GM12865 (cell line): ENCODE data around the gene GRSF1.

ENCODE experiments used
- DNase-seq: peaks from one replicate; pipeline ENCODE4 v3.0.0; 2010; ENCODE audit warnings: low read depth
- H3K4me3 ChIP-seq: 2 replicates; pipeline ENCODE4 v1.5.1; 2011; ENCODE audit warnings: mild to moderate bottlenecking, low read depth, low read length, control low read depth
- TF ChIP-seq, protein P1 (sequence below): IDR thresholded peaks from 2 replicates; pipeline ENCODE4 v1.5.1; 2011; ENCODE audit warnings: low read length, control low read depth, low read depth, inconsistent platforms; ENCODE audit not compliant: insufficient read depth; ENCODE audit errors: missing control alignments

GRSF1 gene

DNA sequence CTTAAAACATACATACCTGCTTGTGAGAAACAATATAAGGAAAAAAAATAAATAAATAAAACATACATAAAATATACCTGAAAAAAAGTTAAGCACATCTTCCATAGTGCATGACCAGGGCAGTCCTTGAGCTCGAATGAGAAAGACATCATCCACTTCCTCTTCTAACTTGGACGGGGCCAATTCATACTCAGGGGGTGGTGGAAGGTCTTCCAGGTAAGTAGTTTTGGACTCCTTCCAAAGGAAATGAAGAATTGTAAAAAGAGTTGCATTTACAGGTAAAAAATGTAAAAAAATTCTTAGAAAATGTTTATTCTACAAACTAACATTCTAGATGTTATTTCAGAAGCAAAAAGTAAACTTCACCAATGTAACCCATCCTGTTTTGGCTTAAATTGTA lies 3.6 kb downstream of the GRSF1 start:
- TF ChIP-seq, protein P1, sequence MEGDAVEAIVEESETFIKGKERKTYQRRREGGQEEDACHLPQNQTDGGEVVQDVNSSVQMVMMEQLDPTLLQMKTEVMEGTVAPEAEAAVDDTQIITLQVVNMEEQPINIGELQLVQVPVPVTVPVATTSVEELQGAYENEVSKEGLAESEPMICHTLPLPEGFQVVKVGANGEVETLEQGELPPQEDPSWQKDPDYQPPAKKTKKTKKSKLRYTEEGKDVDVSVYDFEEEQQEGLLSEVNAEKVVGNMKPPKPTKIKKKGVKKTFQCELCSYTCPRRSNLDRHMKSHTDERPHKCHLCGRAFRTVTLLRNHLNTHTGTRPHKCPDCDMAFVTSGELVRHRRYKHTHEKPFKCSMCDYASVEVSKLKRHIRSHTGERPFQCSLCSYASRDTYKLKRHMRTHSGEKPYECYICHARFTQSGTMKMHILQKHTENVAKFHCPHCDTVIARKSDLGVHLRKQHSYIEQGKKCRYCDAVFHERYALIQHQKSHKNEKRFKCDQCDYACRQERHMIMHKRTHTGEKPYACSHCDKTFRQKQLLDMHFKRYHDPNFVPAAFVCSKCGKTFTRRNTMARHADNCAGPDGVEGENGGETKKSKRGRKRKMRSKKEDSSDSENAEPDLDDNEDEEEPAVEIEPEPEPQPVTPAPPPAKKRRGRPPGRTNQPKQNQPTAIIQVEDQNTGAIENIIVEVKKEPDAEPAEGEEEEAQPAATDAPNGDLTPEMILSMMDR, result no peak

DNA sequence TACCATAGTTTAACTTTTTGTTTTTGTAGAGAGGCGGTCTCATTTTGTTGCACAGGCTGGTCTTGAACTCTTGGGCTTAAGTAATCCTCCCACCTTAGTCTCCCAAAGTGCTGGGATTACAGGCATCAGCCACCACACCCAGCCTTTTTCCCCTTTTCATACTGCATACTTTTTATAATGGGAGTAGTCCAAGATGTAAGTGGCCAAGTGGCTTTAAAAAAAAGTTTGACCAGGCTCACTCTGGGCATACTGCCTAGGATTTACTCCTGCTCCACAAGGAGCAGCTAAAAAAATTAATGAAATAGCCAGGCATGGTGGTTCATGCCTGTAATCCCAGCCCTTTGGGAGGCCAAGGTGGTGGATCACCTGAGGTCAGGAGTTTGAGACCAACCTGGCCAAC lies 6.0 kb downstream of the GRSF1 start:
- no peak overlapping the region for H3K4me3 ChIP-seq
- no peak for DNase-seq
- TF ChIP-seq, protein P1, result no peak

More for the DNA sequence above, 3.6 kb downstream of the GRSF1 start:
- H3K4me3 ChIP-seq, result no peak overlapping the region
- DNase-seq, result no peak

DNA sequence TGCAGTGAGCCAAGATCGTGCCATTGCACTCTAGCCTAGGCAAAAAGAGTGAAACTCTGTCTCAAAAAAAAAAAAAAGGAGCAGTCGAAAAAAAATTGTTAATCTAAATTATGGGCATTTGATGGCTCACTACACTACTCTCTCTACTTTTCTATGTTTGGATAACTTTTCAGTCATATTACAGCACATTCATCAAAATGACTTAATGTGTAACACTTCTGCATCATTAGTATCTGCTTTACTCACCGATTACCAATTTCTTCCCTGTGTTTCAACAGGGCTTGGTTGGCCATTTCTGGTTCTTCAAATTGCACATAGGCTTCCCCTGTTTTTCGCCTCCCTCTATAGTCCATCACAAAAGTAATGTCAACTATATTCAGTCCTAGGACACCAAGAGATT lies 8.4 kb downstream of the GRSF1 start:
- no peak overlapping the region for H3K4me3 ChIP-seq
- DNase-seq, result no peak
- TF ChIP-seq, protein P1, result no peak

DNA sequence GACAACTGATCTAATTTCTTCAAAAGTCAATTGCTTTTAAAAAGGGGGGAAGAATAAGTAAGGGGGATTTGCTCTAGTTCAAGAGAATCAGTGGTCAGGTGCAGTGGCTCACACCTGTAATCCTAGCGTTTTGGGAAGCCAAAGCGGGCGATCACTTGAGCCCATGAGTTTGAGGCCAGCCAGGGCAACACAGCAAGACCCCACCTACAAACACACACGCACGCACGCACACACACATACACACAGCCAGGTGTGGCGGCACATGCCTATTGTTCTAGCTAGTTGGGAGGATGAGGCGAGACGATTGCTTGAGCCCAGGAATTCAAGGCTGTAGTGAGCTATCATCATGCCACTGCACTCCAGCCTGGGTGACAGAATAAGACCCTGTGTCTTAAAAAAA lies 9.6 kb downstream of the GRSF1 start:
- TF ChIP-seq, protein P1, result no peak
- no peak overlapping the region for H3K4me3 ChIP-seq
- no peak for DNase-seq

DNA sequence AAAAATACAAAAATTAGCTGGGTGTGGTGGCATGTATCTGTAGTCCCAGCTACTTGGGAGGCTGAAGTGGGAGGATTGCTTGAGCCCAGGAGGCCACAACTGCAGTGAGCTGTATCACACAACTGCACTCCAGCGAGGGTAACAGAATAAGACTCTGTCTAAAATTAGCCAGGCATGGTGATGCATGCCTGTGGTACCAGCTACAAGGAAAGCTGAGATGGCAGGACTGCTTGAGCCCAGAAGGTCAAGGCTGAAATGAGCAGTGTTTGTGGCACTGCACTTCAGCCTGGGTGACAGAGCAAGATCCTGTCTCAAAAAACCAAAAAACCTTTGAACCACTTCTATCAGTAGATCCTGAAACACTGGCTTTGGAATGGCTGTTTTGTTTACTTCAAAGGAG lies 10.2 kb downstream of the GRSF1 start:
- TF ChIP-seq, protein P1, result no peak
- H3K4me3 ChIP-seq, result no peak overlapping the region

DNA sequence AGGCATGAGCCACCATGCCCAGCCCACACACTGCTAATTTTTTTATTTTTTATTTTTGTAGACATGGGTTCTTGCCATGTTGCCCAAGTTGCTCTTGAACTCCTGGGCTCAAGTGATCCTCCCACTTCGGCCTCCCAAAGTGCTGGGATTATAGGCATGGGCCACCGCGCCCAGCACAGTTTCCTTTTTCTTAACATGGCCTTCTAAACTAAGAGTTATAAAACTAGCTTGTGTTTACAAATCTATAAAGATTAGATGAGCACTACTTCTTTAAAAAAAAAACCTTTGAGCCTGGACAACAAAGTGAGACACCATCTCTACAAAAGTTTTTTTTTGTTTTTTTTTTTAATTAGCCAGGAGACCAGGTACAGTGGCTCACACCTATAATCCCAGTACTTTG lies 10.7 kb downstream of the GRSF1 start:
- TF ChIP-seq, protein P1, result no peak
- DNase-seq, result no peak
- H3K4me3 ChIP-seq, result no peak overlapping the region

More for the DNA sequence above, 10.2 kb downstream of the GRSF1 start:
- DNase-seq, result no peak

DNA sequence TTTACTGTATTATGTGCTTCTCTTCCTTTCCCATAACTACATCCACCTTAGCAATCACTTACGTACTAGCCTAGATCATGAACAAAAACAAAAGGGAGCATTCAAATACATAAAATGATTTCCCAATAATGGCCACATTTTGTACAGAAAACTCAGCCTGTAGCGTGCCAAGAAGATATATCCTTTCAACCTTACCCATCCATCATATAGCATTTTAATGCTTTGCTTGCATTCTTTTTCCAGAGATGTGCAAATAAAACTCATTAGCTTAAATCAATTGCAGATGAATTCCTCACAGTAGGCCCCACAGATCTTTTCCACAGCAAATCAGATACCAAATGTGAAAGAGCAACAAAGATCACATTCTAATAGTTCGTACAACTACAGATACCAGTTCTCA lies 20.8 kb downstream of the GRSF1 start:
- no peak overlapping the region for H3K4me3 ChIP-seq
- TF ChIP-seq, protein P1, result no peak
- DNase-seq, result no peak
